Upper lobe of left lung (tissue), 6 donors: ENCODE measurements around the gene CLEC20A. TPM values are rescaled to one million over a fixed set of nuclear protein-coding genes. Genes with fewer than 3 reads are reported as not detected.

ENCODE experiments used
- small RNA-seq, 4 donors: library from RNA; depleted of rRNA; stranded (forward); fragments of <200 nt; gene quantifications; one replicate each; pipeline ENCODE3, GENCODE V24; 2016
- total RNA-seq, 6 donors: library from RNA; depleted of rRNA in 4 of 6; stranded (reverse); fragments of >200 nt in 4 of 6; gene quantifications; one replicate each; pipeline versions ENCODE4 v1.1.0 to v1.2.1, GENCODE V29; 2016 to 2021
- donor health status: DM: no; HTN: no; CAD: no; lungs with moderate emphysema.
- donor health status: DM: no; HTN: yes; CAD: no; lungs with severe emphysema.

The CLEC20A gene
- total RNA-seq, 6 donors from 2014 or later = not detected

Small RNA genes lying within 50 kb of the gene (small RNA-seq; reads per million reads assigned to genes)
- gene RF00017 = 0 reads per million in 4 donors

Other genes with a start within 250 kb of the CLEC20A start
- gene TEX35, start 16.1 kb upstream of the CLEC20A start, total RNA-seq = not detected
- 10 to 100 TPM in 1 of 6 donors, 1 to 10 TPM in 5; 6.2 to 23.9 (median 7.6) TPM for gene RALGPS2, start 228.3 kb upstream of the CLEC20A start, total RNA-seq